PFSK-1 (cell line): ENCODE data around the gene GARIN3.

Experiments used
- FOXP2 ChIP-seq: optimal IDR thresholded peaks from 2 replicates; pipeline ENCODE3; 2011; ENCODE audit warnings: borderline replicate concordance, control low read depth, inconsistent platforms; ENCODE audit not compliant: insufficient read depth; ENCODE audit errors: extremely low read length, extremely low read depth
- POLR2AphosphoS5 ChIP-seq: IDR thresholded peaks from 2 replicates; pipeline ENCODE4 v1.6.1; 2012; ENCODE audit warnings: low read depth, mild to moderate bottlenecking, control low read depth, low read length, moderate library complexity
- REST ChIP-seq, 2 experiments: IDR thresholded peaks; 2 replicates each; pipeline versions ENCODE4 v1.6.1 to v1.8.0; 2011 to 2012; ENCODE audit warnings: low read depth in 2 of 2, low read length in 2 of 2, control low read depth in 1 of 2, inconsistent platforms in 1 of 2, mild to moderate bottlenecking in 1 of 2, moderate library complexity in 1 of 2; ENCODE audit not compliant: insufficient read depth in 1 of 2
- SIN3A ChIP-seq: IDR thresholded peaks from 2 replicates; pipeline ENCODE4 v1.6.1; 2012; ENCODE audit warnings: mild to moderate bottlenecking, low read length, moderate library complexity, borderline replicate concordance; ENCODE audit not compliant: insufficient read depth
- TAF1 ChIP-seq: IDR thresholded peaks from 2 replicates; pipeline ENCODE4 v1.6.1; 2012; ENCODE audit warnings: low read length, control low read depth, borderline replicate concordance; ENCODE audit not compliant: insufficient read depth

Gene GARIN3

GRCh38 chr5:157150995-157151394, 15.1 kb downstream of the GARIN3 start:
- TF ChIP-seq SIN3A = no peak
- TF ChIP-seq REST (IDR thresholded peaks at IDR 0.05; ENCODE audit: insufficient read depth in 1 of 2, low read depth in 2 of 2, low read length in 2 of 2) = no peak
- TF ChIP-seq POLR2AphosphoS5 = no peak
- TF ChIP-seq FOXP2 = no peak
- no peak for TF ChIP-seq TAF1

GRCh38 chr5:157148734-157149615, 17.1 kb downstream of the GARIN3 start:
- TF ChIP-seq FOXP2 (no peak), SIN3A (no peak), REST (IDR thresholded peaks at IDR 0.05; ENCODE audit: insufficient read depth in 1 of 2, low read depth in 2 of 2, low read length in 2 of 2) (no peak), TAF1 (no peak), POLR2AphosphoS5 (no peak)

- TF ChIP-seq SIN3A (0 out of 2 replicates have a peak, but pooled peaks have one; percentile 28), REST (IDR thresholded peaks at IDR 0.05; ENCODE audit: insufficient read depth in 1 of 2, low read depth in 2 of 2, low read length in 2 of 2) (no peak), POLR2AphosphoS5 (no peak), TAF1 (no peak), FOXP2 (no peak)
Observed at GRCh38 chr5:157143127-157143971, 22.7 kb downstream of the GARIN3 start.

- TF ChIP-seq POLR2AphosphoS5 (peak; percentile 61), REST (IDR thresholded peaks at IDR 0.05; ENCODE audit: insufficient read depth in 1 of 2, low read depth in 2 of 2, low read length in 2 of 2) (no peak), SIN3A (0 out of 2 replicates have a peak, but pooled peaks have one; percentile 33), TAF1 (peak; percentile 69; the same call in 1 of the 2 replicates), FOXP2 (no peak)
Observed at GRCh38 chr5:157142317-157143126, 23.5 kb downstream of the GARIN3 start, which contains the start of gene MED7. Gene MED7 (minus strand): TSS chr5:157142865. CDS start chr5:157139431, 3,434 bp downstream.
